NCI-H2196 treated with DMSO at 0.1 percent for 48 hours (cell line): ENCODE results near the gene NOD1.
A peak's percentile ranks its signal among the peaks of the same experiment; 100 is the strongest.
"Not testable (repeated sequence)": the region's sequence is repeated elsewhere in the genome, so short reads cannot be mapped to it uniquely, and the experiment has no call there.

ENCODE experiments used
- DNase-seq: peaks from one replicate; lab custom pipeline; 2025; ENCODE audit not compliant: unreplicated experiment; lab: John Stamatoyannopoulos, UW

The NOD1 gene, protein sequence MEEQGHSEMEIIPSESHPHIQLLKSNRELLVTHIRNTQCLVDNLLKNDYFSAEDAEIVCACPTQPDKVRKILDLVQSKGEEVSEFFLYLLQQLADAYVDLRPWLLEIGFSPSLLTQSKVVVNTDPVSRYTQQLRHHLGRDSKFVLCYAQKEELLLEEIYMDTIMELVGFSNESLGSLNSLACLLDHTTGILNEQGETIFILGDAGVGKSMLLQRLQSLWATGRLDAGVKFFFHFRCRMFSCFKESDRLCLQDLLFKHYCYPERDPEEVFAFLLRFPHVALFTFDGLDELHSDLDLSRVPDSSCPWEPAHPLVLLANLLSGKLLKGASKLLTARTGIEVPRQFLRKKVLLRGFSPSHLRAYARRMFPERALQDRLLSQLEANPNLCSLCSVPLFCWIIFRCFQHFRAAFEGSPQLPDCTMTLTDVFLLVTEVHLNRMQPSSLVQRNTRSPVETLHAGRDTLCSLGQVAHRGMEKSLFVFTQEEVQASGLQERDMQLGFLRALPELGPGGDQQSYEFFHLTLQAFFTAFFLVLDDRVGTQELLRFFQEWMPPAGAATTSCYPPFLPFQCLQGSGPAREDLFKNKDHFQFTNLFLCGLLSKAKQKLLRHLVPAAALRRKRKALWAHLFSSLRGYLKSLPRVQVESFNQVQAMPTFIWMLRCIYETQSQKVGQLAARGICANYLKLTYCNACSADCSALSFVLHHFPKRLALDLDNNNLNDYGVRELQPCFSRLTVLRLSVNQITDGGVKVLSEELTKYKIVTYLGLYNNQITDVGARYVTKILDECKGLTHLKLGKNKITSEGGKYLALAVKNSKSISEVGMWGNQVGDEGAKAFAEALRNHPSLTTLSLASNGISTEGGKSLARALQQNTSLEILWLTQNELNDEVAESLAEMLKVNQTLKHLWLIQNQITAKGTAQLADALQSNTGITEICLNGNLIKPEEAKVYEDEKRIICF

DNA sequence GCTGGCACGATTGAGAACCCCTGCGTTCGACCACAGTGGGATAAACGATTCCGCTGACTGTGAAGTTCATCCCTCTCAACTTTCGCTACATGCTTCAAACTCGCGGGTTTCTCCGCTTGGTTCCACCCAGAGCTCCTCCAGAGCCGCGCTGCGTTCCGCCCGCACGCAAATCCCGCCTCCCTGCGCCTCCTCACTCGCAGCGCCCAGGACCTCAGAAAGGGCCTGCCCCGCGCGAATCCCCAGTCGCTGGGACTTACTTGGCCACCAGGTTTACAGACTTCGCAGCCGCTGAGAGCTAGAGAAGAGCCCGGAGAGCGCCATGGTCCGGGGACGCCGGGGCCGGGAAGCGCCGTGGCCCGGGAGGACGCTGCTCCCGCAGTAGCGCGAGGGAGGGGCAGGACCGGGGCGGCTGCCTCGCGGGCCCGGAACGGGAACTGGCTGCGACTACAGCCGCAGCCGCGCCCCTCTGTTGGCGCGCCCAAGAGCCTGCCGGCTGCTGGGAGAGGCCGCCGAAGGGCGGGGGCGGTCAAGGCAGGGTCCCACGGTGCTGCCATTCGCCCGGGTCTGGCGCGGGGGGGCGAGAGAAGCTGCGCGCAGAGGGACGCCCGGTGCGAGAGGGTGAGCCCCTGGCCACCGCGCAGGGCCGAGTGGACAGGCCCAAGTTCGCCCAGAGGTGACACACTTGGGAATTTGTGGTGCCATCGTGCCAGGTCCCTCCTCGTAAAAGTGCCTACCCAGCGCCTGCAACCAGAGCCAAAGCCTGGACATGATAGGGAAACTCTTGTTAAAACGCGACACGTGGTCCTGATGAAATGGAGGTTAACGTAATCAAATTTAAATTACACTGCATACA, at the start of gene NOD1:
TSS of gene NOD1 (minus strand) at position 436 of the 853 bp plus-strand sequence. CDS start 21,863 bp downstream, outside the sequence.
- DNase-seq = peak; percentile 48

DNA sequence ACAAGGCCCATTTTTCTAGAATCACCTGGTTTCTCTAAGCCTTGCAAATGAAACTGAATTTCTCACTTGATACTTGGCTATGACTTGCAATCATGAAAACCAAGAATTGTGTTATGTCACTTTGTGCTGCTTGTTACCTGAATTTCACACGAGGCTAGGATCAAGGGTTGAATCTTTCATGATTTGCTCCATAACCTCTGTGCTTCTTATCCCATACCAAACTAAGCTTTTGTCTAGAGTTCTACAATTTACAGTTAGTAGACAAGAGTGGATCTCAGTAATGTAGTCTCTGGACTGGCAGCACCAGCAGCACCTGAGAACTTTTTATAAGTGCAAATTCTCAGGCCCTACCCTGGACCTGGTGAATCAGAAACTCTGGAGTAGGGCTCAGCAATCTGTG, 48.7 kb upstream of the NOD1 start:
- DNase-seq = not testable (repeated sequence)

DNA sequence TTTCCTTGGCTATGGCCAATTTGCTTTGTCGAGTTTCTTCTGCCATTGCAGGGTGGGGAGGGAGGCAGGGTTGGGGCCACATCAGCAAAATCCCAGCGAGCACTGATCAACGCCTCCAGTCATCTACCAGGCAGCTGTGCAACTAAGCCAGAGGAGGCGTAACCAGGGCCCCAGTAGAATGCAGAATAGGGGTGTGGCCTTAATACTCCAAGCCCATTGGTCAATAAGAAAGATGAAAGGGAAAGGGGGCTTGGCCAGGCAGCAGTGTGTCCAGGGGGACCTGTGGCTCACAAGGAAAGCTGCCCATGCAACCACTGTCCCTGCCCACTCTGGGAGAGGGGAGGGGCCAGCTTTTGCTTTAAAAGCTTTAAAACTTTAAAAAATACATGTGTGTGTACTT, 47.6 kb upstream of the NOD1 start:
- no peak for DNase-seq

DNA sequence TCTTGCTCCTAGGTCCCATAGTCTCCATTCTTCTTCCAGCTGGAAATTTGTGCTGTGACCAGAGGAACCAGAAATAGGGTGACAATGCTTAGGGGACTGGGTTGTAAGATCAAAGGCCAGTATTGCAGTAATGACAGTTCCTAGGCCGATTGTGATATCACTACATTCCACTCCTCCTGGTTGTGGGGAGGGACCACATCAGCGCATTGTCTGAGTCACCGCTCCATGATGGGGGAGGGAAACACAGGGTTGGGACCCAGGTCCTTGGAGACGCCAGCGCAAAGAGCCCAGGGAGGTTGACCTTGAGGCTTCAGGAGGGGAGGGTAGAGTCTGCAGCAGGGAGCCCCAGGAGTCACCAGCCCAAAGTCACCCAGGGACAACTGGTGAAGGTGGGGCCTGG, 46.8 kb upstream of the NOD1 start:
- no peak for DNase-seq

DNA sequence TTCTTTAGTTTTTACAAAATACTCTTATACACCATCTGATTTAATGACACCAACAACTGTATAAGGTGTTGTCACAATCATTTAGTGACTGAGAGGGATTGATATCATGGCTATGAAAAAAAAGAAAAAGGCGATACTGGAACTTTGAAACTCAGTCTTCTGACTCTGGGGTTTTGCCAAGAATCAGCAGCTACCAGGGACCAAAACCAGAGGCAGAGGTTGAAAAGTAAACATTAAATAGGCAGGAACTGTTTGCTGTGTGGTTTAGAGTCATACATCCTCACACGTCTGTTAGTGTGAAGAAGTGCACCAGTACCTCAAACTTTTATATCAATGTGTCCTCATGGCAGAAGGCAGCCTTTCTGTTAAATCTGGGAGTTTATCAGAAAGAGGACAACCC, 46.0 kb upstream of the NOD1 start:
- no peak for DNase-seq

DNA sequence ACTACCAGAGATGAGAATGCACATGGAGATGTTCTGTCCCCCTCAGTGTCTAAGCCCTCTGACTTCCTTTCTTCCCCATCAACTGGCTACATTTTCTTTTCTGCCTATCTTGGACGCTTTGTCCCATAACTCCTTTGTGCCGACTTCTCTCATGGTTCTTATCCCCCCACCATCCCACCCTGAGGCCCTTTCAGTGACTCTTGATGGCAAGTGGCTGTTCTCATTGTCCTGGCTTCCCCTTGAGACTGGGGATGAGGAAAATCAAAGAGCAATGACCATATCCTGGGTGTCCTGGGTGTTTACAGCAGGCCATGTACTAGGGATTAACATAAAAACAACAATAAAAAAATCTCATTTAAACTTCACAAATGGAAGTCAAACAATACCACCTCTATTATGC, 44.9 kb upstream of the NOD1 start:
- no peak for DNase-seq

DNA sequence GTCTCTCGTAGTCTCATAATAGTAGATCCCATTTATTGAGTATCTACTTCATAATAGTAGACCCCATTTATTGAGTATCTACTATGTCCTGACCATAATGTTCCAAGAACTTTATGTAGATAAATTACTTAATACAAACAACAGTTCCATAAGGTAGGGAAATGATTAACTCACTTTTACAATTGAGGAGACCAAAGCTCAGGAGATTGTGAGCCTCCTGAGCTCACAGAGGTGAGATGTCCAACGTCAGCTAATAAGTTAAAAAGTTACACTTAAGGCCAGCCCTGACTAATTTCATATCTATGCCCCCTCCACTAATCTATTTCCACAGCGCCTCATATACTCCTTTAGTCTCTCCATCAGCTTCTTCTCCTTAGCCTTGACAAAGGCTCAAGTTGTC, 43.6 kb upstream of the NOD1 start:
- no peak for DNase-seq

DNA sequence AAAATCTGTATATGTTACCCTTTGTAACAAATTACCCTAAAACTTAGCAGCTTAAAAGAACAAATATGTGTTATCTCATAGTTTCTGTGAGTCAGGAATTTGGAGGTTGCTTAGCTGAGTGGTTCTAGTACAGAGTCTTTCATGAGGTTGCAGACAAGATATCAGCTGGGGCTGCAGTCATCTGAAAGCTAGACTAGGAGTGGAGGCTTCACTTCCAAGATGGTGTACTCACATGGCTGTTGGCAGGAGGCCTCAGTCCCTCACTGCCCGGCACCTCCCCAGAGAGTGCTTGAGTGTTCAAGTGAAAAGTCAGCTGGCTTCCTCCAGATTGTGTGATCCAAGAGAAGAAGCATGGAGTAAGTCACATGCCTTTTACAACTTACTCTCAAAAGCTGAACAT, 42.9 kb upstream of the NOD1 start:
- DNase-seq = no peak

DNA sequence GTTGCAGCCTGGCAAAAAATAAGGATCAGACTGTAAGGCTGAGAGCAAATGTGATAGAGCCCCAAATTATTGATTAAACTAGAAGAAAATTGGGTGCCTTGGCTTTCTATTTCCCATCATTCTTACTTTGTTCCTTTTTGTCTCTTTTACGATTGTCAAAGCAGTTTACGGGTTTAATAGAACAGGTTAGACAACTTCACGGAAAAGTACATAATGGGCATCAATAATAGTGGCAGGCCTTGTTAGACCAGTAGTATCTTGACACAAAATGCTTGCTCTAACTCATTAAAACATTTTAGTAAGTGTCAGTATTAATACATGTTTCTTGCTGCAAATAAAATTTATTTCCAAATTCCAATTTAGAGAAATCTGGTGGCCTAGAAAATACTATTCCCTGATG, 40.5 kb upstream of the NOD1 start:
- DNase-seq = no peak

DNA sequence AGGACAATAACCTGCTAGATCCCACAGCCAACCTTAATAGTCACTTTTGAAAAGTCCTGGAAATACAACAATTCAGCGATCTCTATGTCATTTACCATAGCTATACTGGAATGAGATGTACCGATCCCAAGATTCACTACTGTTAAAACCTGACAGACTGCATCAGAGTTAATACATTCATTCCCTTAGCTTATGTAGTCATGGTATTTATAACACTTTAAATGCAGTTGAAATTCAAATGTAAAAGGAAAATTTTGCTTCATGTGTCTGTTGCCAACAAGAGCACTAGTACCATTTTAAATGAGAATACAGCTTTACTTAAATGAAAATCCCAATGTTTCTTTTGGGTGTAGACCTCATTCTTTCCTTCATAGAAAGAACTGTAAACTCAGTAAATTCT, 37.2 kb upstream of the NOD1 start:
- no peak for DNase-seq

DNA sequence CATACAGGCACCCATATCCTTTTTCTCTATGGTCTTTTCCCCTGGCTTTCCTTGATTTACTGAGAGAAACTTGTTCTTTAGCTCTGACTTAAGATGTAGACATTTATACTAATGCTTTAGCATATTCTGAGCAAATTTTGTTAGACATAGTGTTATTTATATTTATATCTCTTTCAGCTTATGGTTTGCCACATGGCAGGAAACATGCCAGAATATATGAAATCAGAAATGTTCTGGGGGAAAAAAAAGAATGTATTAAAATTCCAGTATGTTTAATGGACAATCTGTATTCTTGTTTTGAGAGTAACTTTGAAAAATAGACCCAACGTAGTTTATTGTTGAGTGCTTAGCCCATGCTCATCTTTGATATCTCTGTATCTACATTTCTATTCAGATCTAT, 36.2 kb upstream of the NOD1 start:
- DNase-seq = no peak

DNA sequence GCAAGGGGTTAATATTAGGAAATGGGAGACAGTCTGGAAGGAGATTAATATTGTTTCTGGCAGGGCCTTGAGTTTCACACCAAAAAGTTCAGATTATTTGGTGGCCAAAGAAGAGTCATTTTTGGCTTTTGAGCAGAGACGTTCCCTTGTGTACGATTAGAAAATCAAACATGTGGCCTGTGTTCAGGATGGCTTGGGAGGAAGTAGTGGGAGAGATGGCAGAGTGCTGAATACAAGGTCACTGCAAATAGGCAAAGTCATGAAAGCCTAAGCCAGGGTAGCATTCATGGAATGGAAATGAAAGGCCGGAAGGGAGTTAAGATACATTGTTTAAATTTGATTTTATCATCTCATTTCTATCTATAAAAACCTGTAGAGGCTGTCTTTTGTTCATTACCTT, 35.6 kb upstream of the NOD1 start:
- DNase-seq = no peak

DNA sequence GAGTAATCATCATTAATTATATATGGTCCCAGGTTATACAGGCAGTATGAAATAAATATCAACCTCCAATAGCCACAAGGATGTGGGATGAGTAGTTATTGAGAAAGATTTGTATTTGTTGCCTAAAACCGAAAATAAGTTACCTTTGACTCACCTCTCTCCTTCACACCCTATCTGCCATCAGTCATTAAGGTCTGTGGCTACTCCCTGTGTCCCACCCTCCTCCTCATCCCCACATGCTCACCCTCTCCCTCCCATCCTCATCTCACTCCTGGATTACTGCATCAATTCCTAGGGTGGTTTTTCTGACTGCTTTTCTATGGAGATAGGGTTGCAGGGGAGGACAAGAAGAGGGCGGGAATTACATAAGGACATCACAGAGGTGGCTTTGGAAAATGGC, 35.2 kb upstream of the NOD1 start:
- DNase-seq = no peak

DNA sequence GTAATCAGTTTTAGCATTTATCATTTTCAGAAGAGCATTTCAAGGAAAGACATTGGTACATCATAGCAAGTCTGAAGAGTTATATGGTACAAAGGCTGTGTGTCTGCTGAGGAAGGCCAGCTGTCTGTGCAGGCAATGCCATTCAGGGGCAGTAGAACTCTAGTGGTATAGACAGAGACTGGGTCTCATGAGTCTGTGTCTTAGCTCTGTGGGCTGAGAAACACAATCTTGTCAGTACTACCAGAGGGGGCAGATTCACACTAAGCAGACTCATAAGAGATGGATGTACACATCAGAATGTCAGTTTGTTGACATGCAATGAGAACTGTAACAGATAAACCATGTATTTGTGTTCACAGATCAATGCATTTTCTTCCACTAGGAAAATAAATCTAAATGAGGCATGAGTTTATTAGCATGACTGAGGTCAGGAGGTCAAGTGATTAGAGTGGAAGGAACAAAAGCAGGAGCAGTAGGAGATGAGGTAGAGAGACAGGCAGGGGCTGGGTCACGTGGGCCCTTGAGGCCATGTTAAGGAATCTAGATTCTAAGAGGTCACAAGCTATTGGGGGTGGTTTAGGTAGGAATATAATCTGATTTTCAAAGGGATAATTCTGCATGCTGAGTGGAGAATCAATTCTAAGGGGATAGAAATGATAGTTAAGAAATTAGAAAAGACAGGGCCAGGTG, 33.5 kb upstream of the NOD1 start:
- no peak for DNase-seq

DNA sequence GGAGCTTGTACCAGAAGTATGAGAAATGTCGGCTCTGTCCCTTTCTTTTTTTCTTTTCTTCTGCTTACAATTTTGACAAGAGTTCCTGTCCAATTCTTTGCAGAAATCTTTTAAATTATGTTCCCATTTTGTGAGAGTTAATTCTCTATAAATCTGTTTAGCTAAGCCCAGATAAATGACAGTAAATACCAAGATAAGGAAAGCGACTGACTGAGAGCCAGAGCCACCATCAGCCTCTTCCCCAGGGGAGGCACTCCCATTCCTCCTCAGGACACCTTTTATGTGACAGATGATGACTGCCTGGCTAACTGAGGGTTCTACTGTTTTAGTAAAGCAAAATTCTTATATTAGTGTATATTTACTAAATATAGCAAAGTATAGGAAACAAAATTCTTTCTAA, 32.9 kb upstream of the NOD1 start:
- DNase-seq = no peak

DNA sequence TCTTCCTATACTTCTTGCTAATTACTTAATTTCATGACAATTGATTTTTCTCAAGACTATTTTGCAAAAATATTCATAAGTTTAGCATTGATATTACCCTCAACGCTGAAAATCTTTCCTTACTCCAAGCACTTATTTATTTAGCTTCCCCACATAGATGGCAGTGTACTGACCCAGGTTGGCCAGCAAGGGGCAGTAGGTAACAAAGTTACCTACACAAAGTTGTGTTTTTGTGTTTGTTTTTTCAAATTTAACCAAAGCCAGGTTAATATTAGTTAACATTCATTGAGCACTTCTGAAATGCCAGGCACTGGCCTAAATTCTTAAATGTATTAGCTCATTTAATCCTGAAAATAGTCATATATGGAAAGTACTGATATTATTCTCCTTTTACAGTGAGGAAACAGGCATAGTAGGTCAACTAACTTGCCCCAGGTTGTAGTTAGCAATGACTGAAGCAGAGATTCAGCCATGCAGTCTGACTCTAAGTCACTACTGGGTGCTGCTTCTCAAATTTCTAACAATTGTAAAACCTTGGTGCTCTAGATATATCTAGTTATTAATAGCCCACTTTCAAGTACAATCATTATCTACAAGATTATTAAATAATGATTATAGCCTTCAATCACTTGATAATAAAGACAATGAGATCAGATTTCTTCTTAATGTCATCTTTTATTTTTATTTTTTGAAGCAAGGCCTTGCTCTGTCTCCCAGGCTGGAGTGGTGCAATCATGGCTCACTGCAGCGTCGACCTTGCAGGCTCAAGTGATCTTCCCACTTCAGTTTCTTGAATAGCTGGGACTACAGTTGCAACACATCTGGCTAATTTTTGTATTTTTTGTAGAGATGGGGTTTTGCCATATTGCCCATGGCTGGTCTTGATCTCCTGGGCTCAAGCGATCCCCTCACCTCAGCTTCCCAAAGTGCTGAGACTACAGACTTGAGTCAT, 31.8 kb upstream of the NOD1 start:
- peak; percentile 10 for DNase-seq

DNA sequence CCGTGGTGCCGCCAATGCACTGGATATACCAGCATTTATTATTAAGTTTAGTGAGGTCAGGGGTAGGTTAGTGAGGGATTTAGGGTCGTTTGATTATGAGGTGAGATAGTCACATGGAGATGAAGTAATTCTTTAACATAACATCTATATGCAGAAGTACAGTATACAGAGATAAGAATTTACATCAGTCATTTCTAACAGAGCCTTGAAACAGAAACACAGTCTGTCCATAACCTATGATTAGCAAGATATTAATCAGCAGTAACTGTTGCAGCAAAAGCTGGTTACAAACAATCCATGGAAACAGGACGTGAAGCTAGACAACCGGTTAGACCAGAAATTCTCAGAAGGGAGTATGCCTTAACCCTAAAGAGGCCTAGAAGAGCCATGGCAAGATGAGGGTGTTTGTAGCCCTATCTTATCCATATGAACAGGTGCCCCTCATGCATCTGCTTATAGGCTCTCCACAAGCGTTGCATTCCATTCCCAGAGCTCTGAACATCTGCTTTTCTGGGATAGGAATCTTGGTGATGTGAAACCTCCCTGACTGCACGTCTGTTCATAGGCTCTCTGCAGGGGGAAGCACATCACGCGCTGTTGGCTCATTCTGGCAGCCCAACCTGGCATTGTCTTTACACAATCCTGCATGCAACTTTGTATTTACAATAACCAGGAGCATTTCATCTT, 30.7 kb upstream of the NOD1 start:
- DNase-seq = not testable (repeated sequence)

DNA sequence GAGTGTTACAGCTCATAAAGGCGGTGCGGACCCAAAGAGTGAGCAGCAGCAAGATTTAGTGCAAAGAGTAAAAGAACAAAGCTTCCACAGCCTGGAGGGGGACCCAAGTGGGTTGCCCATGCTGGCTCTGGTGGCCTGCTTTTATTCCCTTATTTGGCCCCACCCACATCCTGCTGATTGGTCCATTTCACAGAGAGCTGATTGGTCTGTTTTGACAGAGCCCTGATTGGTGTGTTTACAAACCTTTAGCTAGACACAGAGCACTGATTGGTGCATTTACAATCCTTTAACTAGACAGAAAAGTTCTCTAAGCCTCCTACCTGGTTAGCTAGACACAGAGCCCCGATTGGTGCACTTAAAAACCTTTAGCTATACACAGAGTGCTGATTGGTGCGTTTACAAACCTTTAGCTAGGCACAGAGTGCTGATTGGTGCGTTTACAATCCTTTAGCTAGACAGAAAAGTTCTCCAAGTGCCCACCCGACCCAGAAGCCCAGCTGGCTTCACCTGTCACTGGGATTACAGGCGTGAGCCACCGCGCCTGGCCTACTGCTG, 28.8 kb upstream of the NOD1 start:
- DNase-seq = not testable (repeated sequence)
